Endometrial microvascular endothelial cells (primary cell): ENCODE measurements around the gene FHDC1. TPM values are rescaled to one million over a fixed set of nuclear protein-coding genes. Genes with fewer than 3 reads are reported as not detected.

Experiments
- in situ Hi-C: cut with HindIII; loops from 2 replicates; pipeline ENCODE4 v1.10.0; 2017; ENCODE audit warnings: low sequenced_read_pairs, low pct_unique_long_range_greater_than_20kb; ENCODE audit errors: inconsistent ontology term
- total RNA-seq: library from RNA; depleted of rRNA; stranded (reverse); fragments of >200 nt; gene quantifications from one replicate; pipeline ENCODE4 v1.2.3, GENCODE V29; 2015; ENCODE audit errors: inconsistent ontology term

The FHDC1 gene
- total RNA-seq, 1 donor from 2014 or later: not detected

- in situ Hi-C loops: no loop called here
Observed at GRCh38 chr4:153022241-153022715, 86.2 kb downstream of the FHDC1 start.

GRCh38 chr4:153023139-153023538, 87.0 kb downstream of the FHDC1 start:
- in situ Hi-C loops: no loop called here

DNA sequence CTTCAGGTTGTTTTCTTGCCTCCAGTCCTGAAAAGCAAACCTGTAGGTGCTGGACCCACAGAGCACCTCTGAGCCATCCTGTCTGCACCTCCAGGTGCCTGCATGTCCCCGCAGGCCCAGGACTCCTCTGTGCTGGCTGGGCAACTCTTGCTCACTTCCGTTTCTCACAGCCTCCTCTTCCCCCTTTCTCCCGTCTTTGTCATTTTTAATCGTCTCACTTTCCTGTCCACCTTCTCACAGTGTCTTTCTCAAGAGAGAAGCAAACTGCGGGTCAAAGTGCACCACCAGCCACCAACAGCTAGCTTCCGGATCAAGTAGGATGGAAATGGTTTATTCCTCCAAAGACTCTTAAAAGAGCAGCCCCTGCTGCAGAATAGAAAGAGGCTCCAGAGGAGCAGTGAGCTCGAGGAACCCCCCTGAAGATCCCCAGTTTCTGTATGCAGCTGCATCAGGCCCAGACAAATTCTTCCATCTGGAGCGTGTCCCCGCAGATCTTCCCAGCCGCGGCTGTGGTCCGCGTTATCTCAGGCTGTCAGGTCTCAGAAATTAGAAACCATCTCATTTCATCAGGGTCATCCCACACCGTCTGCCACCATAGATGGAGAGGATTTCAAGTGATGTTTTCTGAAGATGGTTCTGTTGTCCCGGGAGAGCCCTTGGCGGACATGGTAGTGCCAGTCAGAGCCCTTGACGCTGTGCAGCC, 87.7 kb downstream of the FHDC1 start:
- in situ Hi-C loops: no loop called here

GRCh38 chr4:153024466-153024865, 88.3 kb downstream of the FHDC1 start:
- in situ Hi-C loops: no loop called here

GRCh38 chr4:153025406-153025805, 89.3 kb downstream of the FHDC1 start:
- in situ Hi-C loops: no loop called here

DNA sequence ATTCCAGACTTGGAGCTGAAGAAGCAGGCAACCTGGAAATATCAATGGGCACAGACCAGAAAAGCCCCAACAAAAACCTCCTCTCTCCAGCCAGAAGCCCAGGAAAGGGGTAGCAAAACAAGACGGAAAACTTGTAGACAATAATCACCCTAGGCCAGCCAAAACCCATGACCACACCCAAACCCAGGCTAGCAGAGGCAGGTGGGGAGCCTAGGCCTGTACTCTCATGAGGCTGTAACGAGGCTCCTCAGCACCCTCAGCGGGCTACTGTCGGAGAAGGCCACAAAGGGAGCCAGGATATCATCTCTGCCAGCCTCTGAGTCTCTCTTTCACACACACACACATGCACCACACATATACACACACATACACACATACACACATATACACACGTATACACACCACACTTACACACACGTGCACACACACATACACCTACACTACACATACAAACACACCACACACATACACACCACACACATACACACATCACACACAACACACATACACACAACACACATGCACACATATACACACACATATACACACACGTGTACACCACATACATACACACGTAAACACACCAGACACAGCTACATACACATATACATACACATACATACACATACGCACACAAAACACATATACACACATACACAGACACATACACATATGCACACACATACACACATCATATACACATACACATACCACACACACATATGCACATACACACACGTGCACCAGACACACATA, 90.6 kb downstream of the FHDC1 start:
- in situ Hi-C loops: no loop called here

- in situ Hi-C loops: no loop called here
Observed at GRCh38 chr4:153027866-153028265, 91.7 kb downstream of the FHDC1 start.

- in situ Hi-C loops: no loop called here
Observed at GRCh38 chr4:153028535-153028934, 92.4 kb downstream of the FHDC1 start.

Other genes with a start within 250 kb of the FHDC1 start
- not detected for gene TIGD4, start 156.6 kb upstream of the FHDC1 start, total RNA-seq
- gene ARFIP1, start 156.4 kb upstream of the FHDC1 start, total RNA-seq: 19.5 TPM